H9 (cell line): ENCODE data around the gene RNASE1. TPM values are rescaled to one million over a fixed set of nuclear protein-coding genes. Genes with fewer than 3 reads are reported as not detected.

Experiments used
- DNase-seq: peaks from one replicate; pipeline ENCODE4 v3.0.0-alpha.2; 2017
- H2AFZ ChIP-seq: one replicate; pipeline ENCODE4 v1.6.1; 2013; ENCODE audit warnings: mild to moderate bottlenecking, low read length, control low read depth, moderate library complexity
- H2AK5ac ChIP-seq: 2 replicates; pipeline ENCODE4 v1.6.1; 2013; ENCODE audit warnings: low read length, control low read depth, mixed read lengths; ENCODE audit not compliant: insufficient read length
- H2BK120ac ChIP-seq: one replicate; pipeline ENCODE4 v1.6.1; 2013; ENCODE audit warnings: low read depth, mild to moderate bottlenecking, low read length, control low read depth, inconsistent platforms; ENCODE audit not compliant: poor library complexity, severe bottlenecking
- H2BK12ac ChIP-seq: 2 replicates; pipeline ENCODE4 v1.6.1; 2013; ENCODE audit warnings: low read length, control low read depth, mixed read lengths, low read depth; ENCODE audit not compliant: insufficient read length
- H2BK15ac ChIP-seq: 2 replicates; pipeline ENCODE4 v1.6.1; 2013; ENCODE audit warnings: low read depth, low read length, control low read depth
- H2BK20ac ChIP-seq: one replicate; pipeline ENCODE4 v1.6.1; 2013; ENCODE audit warnings: low read depth, mild to moderate bottlenecking, low read length, control low read depth, inconsistent platforms; ENCODE audit not compliant: poor library complexity, severe bottlenecking
- H2BK5ac ChIP-seq: 2 replicates; pipeline ENCODE4 v1.6.1; 2013; ENCODE audit warnings: low read length, control low read depth, mixed read lengths; ENCODE audit not compliant: insufficient read length
- H3K14ac ChIP-seq: 2 replicates; pipeline ENCODE4 v1.6.1; 2013; ENCODE audit warnings: low read length, control low read depth; ENCODE audit not compliant: insufficient read depth
- H3K18ac ChIP-seq: 2 replicates; pipeline ENCODE4 v1.6.1; 2013; ENCODE audit warnings: low read depth, mild to moderate bottlenecking, mixed read lengths, low read length, control low read depth; ENCODE audit not compliant: insufficient read length
- H3K23ac ChIP-seq: 2 replicates; pipeline ENCODE4 v1.6.1; 2013; ENCODE audit warnings: low read length, control low read depth, mixed read lengths, low read depth; ENCODE audit not compliant: insufficient read length
- H3K23me2 ChIP-seq: 2 replicates; pipeline ENCODE4 v1.6.1; 2013; ENCODE audit warnings: low read depth, mild to moderate bottlenecking, mixed read lengths, low read length, control low read depth; ENCODE audit not compliant: insufficient read length, poor library complexity, severe bottlenecking
- H3K27ac ChIP-seq: 2 replicates; pipeline ENCODE4 v1.5.1; 2013; ENCODE audit warnings: low read length, control low read depth, mixed read lengths, low read depth; ENCODE audit not compliant: insufficient read length
- H3K27me3 ChIP-seq: 2 replicates; pipeline ENCODE4 v1.6.1; 2013; ENCODE audit warnings: low read length, control low read depth, inconsistent platforms; ENCODE audit not compliant: insufficient read depth
- H3K4ac ChIP-seq: 2 replicates; pipeline ENCODE4 v1.6.1; 2013; ENCODE audit warnings: low read depth, mild to moderate bottlenecking, control low read depth, inconsistent platforms, low read length, moderate library complexity
- H3K4me1 ChIP-seq: 2 replicates; pipeline ENCODE4 v1.6.1; 2013; ENCODE audit warnings: low read length, control low read depth, inconsistent platforms; ENCODE audit not compliant: insufficient read depth
- H3K4me2 ChIP-seq: 2 replicates; pipeline ENCODE4 v1.6.1; 2013; ENCODE audit warnings: low read length, control low read depth, mixed read lengths; ENCODE audit not compliant: insufficient read length, insufficient read depth
- H3K56ac ChIP-seq: 2 replicates; pipeline ENCODE4 v1.6.1; 2013; ENCODE audit warnings: low read depth, mild to moderate bottlenecking, mixed read lengths, low read length, control low read depth; ENCODE audit not compliant: insufficient read length
- H3K79me1 ChIP-seq: 2 replicates; pipeline ENCODE4 v1.6.1; 2013; ENCODE audit warnings: low read depth, mild to moderate bottlenecking, moderate library complexity, low read length, control low read depth, inconsistent platforms; ENCODE audit not compliant: insufficient read depth, poor library complexity, severe bottlenecking
- H3K79me2 ChIP-seq: 2 replicates; pipeline ENCODE4 v1.6.1; 2013; ENCODE audit warnings: low read length, control low read depth, inconsistent platforms; ENCODE audit not compliant: insufficient read depth
- H3K9ac ChIP-seq: 2 replicates; pipeline ENCODE4 v1.6.1; 2013; ENCODE audit warnings: low read length, control low read depth, mixed read lengths; ENCODE audit not compliant: insufficient read length; ENCODE audit errors: extremely low read depth
- H3K9me3 ChIP-seq: one replicate; pipeline ENCODE4 v1.6.1; 2013; ENCODE audit warnings: low read depth, low read length, inconsistent platforms; ENCODE audit not compliant: control insufficient read depth
- H3T11ph ChIP-seq: one replicate; pipeline ENCODE4 v1.6.1; 2013; ENCODE audit warnings: mild to moderate bottlenecking, low read length, control low read depth, inconsistent platforms
- H4K20me1 ChIP-seq: one replicate; pipeline ENCODE4 v1.6.1; 2013; ENCODE audit not compliant: control insufficient read depth, insufficient read length, insufficient read depth
- H4K5ac ChIP-seq: 2 replicates; pipeline ENCODE4 v1.6.1; 2013; ENCODE audit warnings: low read depth, mild to moderate bottlenecking, mixed read lengths, low read length, control low read depth; ENCODE audit not compliant: insufficient read length
- H4K8ac ChIP-seq: replicated peaks from 2 replicates; pipeline ENCODE4 v1.6.1; 2013; ENCODE audit warnings: low read length, control low read depth, mixed read lengths, low read depth; ENCODE audit not compliant: insufficient read length
- H4K91ac ChIP-seq: 2 replicates; pipeline ENCODE4 v1.6.1; 2013; ENCODE audit warnings: low read depth, mild to moderate bottlenecking, moderate library complexity, mixed read lengths, low read length, control low read depth; ENCODE audit not compliant: insufficient read length
- H3K27ac Mint-ChIP-seq, 3 experiments: 2 replicates in 2 of 3; 3 replicates in 1 of 3; pipeline ENCODE4 v1.8.0; 2020 to 2021; ENCODE audit warnings: mixed read lengths in 3 of 3, mild to moderate bottlenecking in 1 of 3, moderate library complexity in 1 of 3
- H3K27me3 Mint-ChIP-seq: 2 replicates; pipeline ENCODE4 v1.8.0; 2021; ENCODE audit warnings: low read depth, mild to moderate bottlenecking, moderate library complexity, mixed read lengths
- H3K36me3 Mint-ChIP-seq, 3 experiments: 2 replicates in 2 of 3; 3 replicates in 1 of 3; pipeline ENCODE4 v1.8.0; 2020 to 2021; ENCODE audit warnings: low read depth in 3 of 3, mixed read lengths in 3 of 3; ENCODE audit not compliant: insufficient read depth in 1 of 3
- H3K4me1 Mint-ChIP-seq, 2 experiments: 2 replicates each; pipeline ENCODE4 v1.8.0; 2020; ENCODE audit warnings: mixed read lengths in 2 of 2
- H3K4me3 Mint-ChIP-seq, 2 experiments: 2 replicates in 1 of 2; 3 replicates in 1 of 2; pipeline ENCODE4 v1.8.0; 2020 to 2021; ENCODE audit warnings: mild to moderate bottlenecking in 2 of 2, mixed read lengths in 2 of 2, moderate library complexity in 1 of 2
- H3K9me3 Mint-ChIP-seq, 2 experiments: 2 replicates in 1 of 2; 3 replicates in 1 of 2; pipeline ENCODE4 v1.8.0; 2020; ENCODE audit warnings: mild to moderate bottlenecking in 2 of 2, mixed read lengths in 2 of 2, moderate library complexity in 1 of 2
- CTCF ChIP-seq: fragments of 200-600 bp; sonication (generic); conservative IDR thresholded peaks from 3 replicates; pipeline ENCODE4 v1.8.0; 2021; ENCODE audit warnings: antibody characterized with exemption, mild to moderate bottlenecking
- WGBS: extraction: QIAGEN DNeasy Blood & Tissue Kit; methylation state at CpG from one replicate; pipeline ENCODE4 v1.1.7; 2013; ENCODE audit warnings: missing lambda C conversion rate, low lambda C conversion rate, mixed read lengths; ENCODE audit not compliant: insufficient read length; ENCODE audit errors: extremely low coverage; 5-methylcytosine and 5-hydroxymethylcytosine counted together
- total RNA-seq: library from RNA; stranded (reverse); gene quantifications from 2 replicates; pipeline ENCODE4 v1.2.1, GENCODE V29; 2021

RNASE1 gene
- total RNA-seq, 1 experiment from 2014 or later, result 1.2 TPM

GRCh38 chr14:20834899-20835298 lies 32.3 kb upstream of the RNASE1 start:
- Histone ChIP-seq H3K27ac (no peak overlapping the region), H3K14ac (no peak overlapping the region), H2AK5ac (no peak overlapping the region), H4K20me1 (no peaks in the 10 kb centered on the region), H3K9ac (no peak overlapping the region), H3K27me3 (no peaks in the 10 kb centered on the region), H3K18ac (no peak overlapping the region), H4K91ac (no peak overlapping the region), H3K56ac (no peak overlapping the region), H3K4me1 (no peaks in the 10 kb centered on the region; the same call in 1 of the 2 replicates), H3K4me2 (no peak overlapping the region), H2BK15ac (no peak overlapping the region), H2BK5ac (no peak overlapping the region), H2BK120ac (no peak overlapping the region), H2BK20ac (no peak overlapping the region), H3K23me2 (no peaks in the 10 kb centered on the region), H3K4ac (no peak overlapping the region), H4K5ac (no peak overlapping the region), H4K8ac (no peak overlapping the region), H2BK12ac (no peak overlapping the region), H3K79me2 (no peaks in the 10 kb centered on the region), H2AFZ (no peak overlapping the region), H3T11ph (no peak overlapping the region), H3K9me3 (no peaks in the 10 kb centered on the region), H3K79me1 (no peaks in the 10 kb centered on the region), H3K23ac (no peak overlapping the region)
- no peaks in the 10 kb centered on the region for H3K9me3 Mint-ChIP-seq
- H3K27ac Mint-ChIP-seq, result no peak overlapping the region
- DNase-seq, result no peak
- no peaks in the 10 kb centered on the region; a peak in 1 of 7 replicates for H3K36me3 Mint-ChIP-seq
- peaks cover 8 to 13% of the 10 kb centered on the region in 2 experiments for H3K4me1 Mint-ChIP-seq
- H3K4me3 Mint-ChIP-seq, result no peak overlapping the region
- no peak for TF ChIP-seq CTCF
- no CpG with 5 or more reads among the region's 2 CpGs for WGBS
- no peaks in the 10 kb centered on the region for H3K27me3 Mint-ChIP-seq
